Measurements from ENCODE around the gene MMP13. TPM values are rescaled to one million over a fixed set of nuclear protein-coding genes. Genes with fewer than 3 reads are reported as not detected.

Gene MMP13
- total RNA-seq, 1 donor from 2014 or later: not detected

DNA sequence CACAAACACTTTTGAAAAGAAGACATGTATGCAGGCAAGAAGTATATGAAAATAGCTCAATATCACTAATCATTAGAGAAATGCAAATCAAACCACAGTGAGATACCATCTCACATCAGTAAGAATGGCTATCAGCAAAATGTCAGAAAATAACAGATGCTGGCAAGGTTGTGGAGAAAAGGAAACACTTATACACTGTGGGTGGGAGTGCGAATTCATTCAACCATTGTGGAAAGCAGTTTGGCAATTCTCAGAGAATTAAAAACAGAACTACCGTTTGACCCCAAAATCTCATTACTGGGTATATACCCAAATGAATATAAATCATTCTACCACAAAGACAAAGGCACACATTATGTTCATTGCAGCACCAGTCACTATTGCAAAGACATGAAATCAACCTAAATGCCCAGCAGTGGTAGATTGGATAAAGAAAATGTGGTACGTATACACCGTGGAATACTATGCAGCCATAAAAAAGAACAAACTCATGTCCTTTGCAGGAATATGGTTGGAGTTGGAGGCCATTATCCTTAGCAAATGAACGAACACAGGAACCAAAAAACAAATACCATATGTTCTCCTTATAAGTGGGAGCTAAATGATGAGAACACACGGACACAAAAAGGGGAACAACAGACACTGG is 18.5 kb downstream of the MMP13 start:
- no peak for DNase-seq (ENCODE audit: extremely low read depth, low read depth, low spot score)

DNA sequence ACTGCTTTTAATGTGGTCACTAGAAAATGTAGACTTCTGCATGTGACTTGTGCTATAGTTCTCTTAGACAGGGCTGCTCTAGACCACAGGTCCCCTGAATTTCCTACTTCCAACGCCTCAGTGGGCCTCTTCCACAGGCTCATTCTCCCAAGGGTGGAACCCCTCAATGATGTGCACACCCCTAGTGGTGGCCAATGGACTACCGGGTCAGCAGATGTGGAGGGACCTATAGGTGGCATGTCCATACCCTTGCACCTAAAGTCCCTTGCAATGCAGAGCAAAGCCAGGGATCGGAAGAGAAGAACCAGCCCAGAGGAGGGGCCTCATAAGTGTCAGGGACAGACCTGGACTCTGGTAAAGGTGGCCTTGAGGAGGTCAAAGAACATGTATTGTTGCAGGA is 20.0 kb downstream of the MMP13 start:
- DNase-seq (ENCODE audit: extremely low read depth, low read depth, low spot score): no peak

- no peak for DNase-seq (ENCODE audit: extremely low read depth, low read depth, low spot score)
These were observed 20.8 kb downstream of the MMP13 start for GRCh38 chr11:102934735-102935134.

- no peak for DNase-seq (ENCODE audit: extremely low read depth, low read depth, low spot score)
These were observed 21.9 kb downstream of the MMP13 start for GRCh38 chr11:102933627-102934026.

GRCh38 chr11:102932678-102933077 is 22.9 kb downstream of the MMP13 start:
- no peak for DNase-seq (ENCODE audit: extremely low read depth, low read depth, low spot score)

DNA sequence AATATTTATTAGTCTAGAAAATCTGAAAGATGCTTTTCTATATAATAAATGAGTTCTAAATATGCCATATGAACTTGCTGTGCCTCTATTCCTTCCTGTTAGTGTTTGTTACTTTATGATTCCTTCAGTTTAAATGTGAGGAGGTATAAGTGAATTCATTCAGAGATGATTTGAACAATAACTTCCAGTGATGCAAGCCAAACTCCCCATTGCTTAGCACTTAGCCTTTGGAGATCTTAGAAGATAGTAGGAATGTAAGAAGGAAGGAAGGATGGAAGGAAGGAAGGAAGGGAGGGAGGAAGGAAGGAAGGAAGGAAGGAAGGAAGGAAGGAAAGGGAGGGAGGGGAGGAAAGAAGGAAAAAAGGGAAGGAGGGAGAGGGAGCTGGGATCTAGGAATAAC is 25.1 kb downstream of the MMP13 start:
- no peak for DNase-seq (ENCODE audit: extremely low read depth, low read depth, low spot score)

DNA sequence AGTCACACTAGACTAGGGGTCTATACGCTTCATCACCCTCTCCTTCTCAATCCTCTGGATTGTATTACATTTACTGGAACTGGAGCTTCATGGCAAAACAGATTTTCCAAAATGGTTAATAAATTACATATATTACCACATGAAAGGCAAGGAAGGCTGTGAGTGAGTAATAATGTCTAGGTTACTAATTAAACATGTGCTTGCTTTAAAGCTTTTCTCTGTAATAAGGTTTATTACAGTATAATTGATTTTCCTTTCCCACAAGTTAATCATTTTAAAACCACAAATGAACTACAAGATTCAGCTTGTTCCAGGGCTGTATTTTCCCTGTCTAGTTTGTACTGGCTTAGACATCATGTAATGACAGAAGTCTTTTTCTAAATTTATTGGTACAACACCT is 25.6 kb downstream of the MMP13 start:
- DNase-seq (ENCODE audit: extremely low read depth, low read depth, low spot score): no peak

- no peak for DNase-seq (ENCODE audit: extremely low read depth, low read depth, low spot score)
These were observed 26.4 kb downstream of the MMP13 start for GRCh38 chr11:102929166-102929565.

- DNase-seq (ENCODE audit: extremely low read depth, low read depth, low spot score): no peak
These were observed 27.3 kb downstream of the MMP13 start for GRCh38 chr11:102928247-102928646.

DNA sequence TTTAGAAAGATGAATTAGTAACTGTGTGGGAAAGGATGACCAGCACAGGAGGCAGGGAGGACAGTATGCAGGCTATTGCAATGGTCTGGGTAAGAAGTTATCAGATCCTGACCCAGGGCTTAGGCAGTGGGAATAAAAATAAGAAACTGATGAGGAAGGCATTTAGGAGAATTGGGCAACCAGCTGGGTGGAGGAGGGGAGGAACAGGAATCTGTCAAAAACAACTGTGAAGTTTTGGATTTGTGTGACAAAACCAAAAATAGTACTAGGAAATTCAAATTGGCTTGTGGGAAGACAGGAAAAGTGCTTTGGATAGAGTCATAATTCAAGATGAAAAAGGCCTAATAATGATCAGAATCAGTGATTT is 27.9 kb downstream of the MMP13 start:
- no peak for DNase-seq (ENCODE audit: extremely low read depth, low read depth, low spot score)

DNA sequence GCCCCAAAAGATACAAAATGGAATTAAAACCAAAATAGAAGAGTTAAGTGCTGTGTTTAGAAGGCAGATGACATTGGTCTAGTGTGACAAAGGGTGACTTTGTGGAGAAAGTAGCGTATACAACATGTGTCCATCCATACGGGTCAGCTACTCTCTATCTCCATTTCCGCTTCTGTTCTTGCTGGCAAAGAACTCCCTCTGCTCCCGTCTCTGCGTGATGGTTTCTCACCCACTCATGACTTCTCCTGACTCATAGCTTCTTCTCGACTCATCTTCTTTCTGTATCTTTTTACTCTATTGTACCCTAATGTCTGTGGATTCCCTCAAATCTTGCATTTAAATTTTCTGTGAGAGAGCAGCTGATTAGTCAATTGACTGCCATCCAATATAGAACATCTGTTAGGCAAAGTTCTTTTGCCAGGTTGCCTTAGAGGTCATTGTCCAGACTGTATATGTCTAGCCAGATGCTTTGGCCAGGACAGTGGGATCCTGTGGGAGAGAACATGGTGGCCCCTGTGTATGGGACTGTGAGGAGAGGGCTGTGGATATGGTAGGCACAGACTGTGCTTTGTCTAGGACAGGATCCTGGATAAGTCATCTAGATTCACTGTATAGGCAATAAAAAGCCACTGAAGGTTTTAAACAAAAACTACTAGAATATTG is 28.4 kb downstream of the MMP13 start:
- DNase-seq (ENCODE audit: extremely low read depth, low read depth, low spot score): no peak

- DNase-seq (ENCODE audit: extremely low read depth, low read depth, low spot score): no peak
These were observed 29.0 kb downstream of the MMP13 start for GRCh38 chr11:102926517-102926916.

DNA sequence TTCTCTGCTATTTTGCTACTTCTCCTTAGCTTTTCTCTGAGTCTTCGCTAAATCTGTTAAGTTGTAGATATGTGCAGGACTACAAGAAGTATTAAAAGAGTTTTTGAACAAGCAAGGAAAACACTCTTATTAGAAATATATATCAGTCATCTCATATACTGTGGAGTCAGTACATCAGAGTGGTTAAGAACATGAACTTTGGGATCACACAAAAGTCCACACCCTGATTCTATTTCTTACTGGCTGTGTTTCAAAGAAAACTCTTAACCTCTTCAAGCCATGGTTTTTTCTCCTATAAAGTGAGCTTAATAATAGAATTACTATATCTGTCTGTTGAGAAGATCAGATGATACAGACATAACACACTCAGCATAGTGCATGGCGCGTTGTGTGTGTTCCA is 29.5 kb downstream of the MMP13 start:
- no peak for DNase-seq (ENCODE audit: extremely low read depth, low read depth, low spot score)

- DNase-seq (ENCODE audit: extremely low read depth, low read depth, low spot score): no peak
These were observed 30.6 kb downstream of the MMP13 start for GRCh38 chr11:102924851-102925380.

- no peak for DNase-seq (ENCODE audit: extremely low read depth, low read depth, low spot score)
These were observed 33.8 kb downstream of the MMP13 start for GRCh38 chr11:102921587-102922220.

DNA sequence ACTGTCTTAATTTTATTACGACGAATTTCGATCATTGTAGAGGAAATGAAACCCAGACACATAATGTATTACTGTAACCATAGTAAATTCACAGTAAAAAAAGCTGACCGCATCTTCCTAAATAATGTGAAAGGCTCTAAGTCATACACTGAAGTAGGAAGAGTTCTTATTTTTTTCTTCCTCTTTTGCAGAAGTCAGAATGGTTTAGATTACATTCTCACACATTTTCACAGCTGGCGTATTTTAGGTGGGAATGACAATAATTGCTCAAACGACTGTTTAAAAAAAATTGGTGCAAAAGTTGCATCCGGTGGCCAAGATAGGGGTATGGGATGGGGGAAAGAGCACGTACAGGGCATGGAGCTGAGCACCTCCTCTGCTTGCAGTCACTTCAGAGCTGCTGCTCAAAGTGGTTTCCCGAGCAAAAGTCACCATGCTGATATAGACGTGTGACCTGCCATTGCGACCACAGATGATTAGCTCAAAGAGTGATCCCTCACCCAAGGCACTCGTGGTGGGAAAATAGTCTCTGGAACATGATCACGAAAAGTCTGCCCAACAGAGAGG is 35.3 kb downstream of the MMP13 start:
- DNase-seq (ENCODE audit: extremely low read depth, low read depth, low spot score): no peak

DNA sequence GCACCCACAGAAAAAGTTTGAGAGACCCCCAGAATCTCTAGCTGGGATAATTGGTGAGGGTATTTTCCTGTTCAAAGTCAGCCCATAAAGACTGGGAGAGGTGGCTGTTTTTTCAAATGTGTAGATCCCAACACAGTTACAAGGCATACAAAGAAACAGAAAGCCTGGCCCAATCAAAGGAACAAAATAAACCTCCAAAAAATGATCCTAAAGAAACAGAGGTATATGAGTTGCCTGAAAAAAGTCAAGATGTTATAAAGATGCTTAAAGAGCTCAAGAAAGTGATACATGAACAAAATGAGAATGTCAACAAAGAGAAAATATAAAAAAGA is 40.5 kb downstream of the MMP13 start:
- DNase-seq (ENCODE audit: extremely low read depth, low read depth, low spot score): no peak

DNA sequence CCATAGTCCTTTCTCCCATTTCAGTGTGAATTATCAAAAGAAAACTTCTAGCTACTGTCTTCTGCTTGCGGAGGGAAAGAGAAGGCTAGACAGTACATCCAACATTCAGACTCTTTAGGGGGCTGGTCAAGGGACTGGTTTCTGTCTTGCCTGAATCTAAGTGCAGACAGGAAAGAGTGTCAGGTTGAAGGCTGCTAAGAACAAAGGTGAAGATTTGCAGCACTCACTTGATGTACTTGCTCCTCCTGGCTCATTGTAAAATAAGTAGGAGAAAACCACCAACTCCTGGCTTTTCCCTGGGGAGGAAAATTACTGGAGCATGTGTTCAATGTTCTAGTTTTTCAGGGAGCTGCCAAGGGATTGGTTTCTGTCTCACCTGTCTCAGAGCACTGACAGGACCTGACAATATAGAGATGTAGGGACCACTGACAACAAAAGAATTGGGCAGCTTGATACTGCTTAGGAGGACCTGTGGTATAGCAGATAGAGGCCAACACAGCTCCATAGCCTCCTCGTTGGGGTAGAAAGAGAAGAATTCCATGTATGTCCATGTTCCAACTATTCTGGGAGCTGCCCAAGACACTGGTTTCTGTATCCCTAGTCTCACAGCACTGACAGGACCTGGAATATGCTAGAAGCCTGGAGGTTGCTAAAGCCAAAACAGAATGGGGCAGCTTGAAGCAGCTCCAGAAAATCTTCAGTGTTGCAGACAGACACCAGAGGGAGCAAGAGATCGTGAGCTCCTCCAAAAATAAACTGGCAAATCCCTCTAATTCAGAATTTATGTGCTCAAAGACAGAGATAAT is 41.1 kb downstream of the MMP13 start:
- DNase-seq (ENCODE audit: extremely low read depth, low read depth, low spot score): peak; percentile 22

GRCh38 chr11:102912482-102912830 is 43.1 kb downstream of the MMP13 start:
- DNase-seq (ENCODE audit: extremely low read depth, low read depth, low spot score): no peak

- DNase-seq (ENCODE audit: extremely low read depth, low read depth, low spot score): no peak
These were observed 43.6 kb downstream of the MMP13 start for GRCh38 chr11:102911758-102912481.

All from glomerular endothelial cell (primary cell).